DOHH2 (cell line): Measurements from ENCODE around the gene SERPINA5.

Source experiments
- EZH2phosphoT487 ChIP-seq: fragments of 200-600 bp; sonication (generic); IDR thresholded peaks from 2 replicates; pipeline ENCODE4 v1.6.1; 2017; ENCODE audit warnings: borderline replicate concordance, mild to moderate bottlenecking, antibody characterized with exemption, low read length, moderate library complexity, mixed read lengths
- TF ChIP-seq, protein P1 (sequence below): fragments of 200-600 bp; sonication (generic); IDR thresholded peaks from one replicate; pipeline ENCODE4 v1.5.1; 2014; ENCODE audit warnings: antibody characterized with exemption, mild to moderate bottlenecking, low read depth, low read length; ENCODE audit not compliant: poor library complexity, severe bottlenecking

DNA sequence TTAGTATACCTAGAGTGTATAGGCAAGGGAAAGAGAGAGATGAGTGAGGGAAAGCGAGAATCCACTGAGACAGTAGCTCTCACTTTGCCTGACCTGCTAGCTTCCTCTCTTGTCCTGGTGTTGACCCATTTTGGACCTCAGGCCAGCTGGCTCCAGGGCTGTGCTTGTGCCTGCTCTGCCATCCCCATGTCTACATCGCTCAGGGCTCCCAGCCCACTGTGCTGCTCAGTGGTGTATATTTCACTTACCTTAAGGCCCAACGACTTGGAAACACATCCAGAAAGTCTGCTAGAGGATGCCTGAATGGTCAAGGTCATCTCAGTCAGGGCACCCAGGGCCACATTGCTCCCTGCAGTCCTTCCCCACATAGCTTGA, 20.9 kb upstream of the SERPINA5 start:
- TF ChIP-seq, protein P1, sequence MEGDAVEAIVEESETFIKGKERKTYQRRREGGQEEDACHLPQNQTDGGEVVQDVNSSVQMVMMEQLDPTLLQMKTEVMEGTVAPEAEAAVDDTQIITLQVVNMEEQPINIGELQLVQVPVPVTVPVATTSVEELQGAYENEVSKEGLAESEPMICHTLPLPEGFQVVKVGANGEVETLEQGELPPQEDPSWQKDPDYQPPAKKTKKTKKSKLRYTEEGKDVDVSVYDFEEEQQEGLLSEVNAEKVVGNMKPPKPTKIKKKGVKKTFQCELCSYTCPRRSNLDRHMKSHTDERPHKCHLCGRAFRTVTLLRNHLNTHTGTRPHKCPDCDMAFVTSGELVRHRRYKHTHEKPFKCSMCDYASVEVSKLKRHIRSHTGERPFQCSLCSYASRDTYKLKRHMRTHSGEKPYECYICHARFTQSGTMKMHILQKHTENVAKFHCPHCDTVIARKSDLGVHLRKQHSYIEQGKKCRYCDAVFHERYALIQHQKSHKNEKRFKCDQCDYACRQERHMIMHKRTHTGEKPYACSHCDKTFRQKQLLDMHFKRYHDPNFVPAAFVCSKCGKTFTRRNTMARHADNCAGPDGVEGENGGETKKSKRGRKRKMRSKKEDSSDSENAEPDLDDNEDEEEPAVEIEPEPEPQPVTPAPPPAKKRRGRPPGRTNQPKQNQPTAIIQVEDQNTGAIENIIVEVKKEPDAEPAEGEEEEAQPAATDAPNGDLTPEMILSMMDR = no peak
- TF ChIP-seq EZH2phosphoT487 = no peak
